H9 (cell line): ENCODE results near the gene PIGW. TPM values are rescaled to one million over a fixed set of nuclear protein-coding genes. Genes with fewer than 3 reads are reported as not detected.
A peak's percentile ranks its signal among the peaks of the same experiment; 100 is the strongest.

Experiments
- DNase-seq: peaks from one replicate; pipeline ENCODE4 v3.0.0-alpha.2; 2017
- H2AFZ ChIP-seq: one replicate; pipeline ENCODE4 v1.6.1; 2013; ENCODE audit warnings: mild to moderate bottlenecking, low read length, control low read depth, moderate library complexity
- H2AK5ac ChIP-seq: 2 replicates; pipeline ENCODE4 v1.6.1; 2013; ENCODE audit warnings: low read length, control low read depth, mixed read lengths; ENCODE audit not compliant: insufficient read length
- H2BK120ac ChIP-seq: one replicate; pipeline ENCODE4 v1.6.1; 2013; ENCODE audit warnings: low read depth, mild to moderate bottlenecking, low read length, control low read depth, inconsistent platforms; ENCODE audit not compliant: poor library complexity, severe bottlenecking
- H2BK12ac ChIP-seq: 2 replicates; pipeline ENCODE4 v1.6.1; 2013; ENCODE audit warnings: low read length, control low read depth, mixed read lengths, low read depth; ENCODE audit not compliant: insufficient read length
- H2BK15ac ChIP-seq: 2 replicates; pipeline ENCODE4 v1.6.1; 2013; ENCODE audit warnings: low read depth, low read length, control low read depth
- H2BK20ac ChIP-seq: one replicate; pipeline ENCODE4 v1.6.1; 2013; ENCODE audit warnings: low read depth, mild to moderate bottlenecking, low read length, control low read depth, inconsistent platforms; ENCODE audit not compliant: poor library complexity, severe bottlenecking
- H2BK5ac ChIP-seq: 2 replicates; pipeline ENCODE4 v1.6.1; 2013; ENCODE audit warnings: low read length, control low read depth, mixed read lengths; ENCODE audit not compliant: insufficient read length
- H3K14ac ChIP-seq: 2 replicates; pipeline ENCODE4 v1.6.1; 2013; ENCODE audit warnings: low read length, control low read depth; ENCODE audit not compliant: insufficient read depth
- H3K18ac ChIP-seq: 2 replicates; pipeline ENCODE4 v1.6.1; 2013; ENCODE audit warnings: low read depth, mild to moderate bottlenecking, mixed read lengths, low read length, control low read depth; ENCODE audit not compliant: insufficient read length
- H3K23ac ChIP-seq: 2 replicates; pipeline ENCODE4 v1.6.1; 2013; ENCODE audit warnings: low read length, control low read depth, mixed read lengths, low read depth; ENCODE audit not compliant: insufficient read length
- H3K23me2 ChIP-seq: 2 replicates; pipeline ENCODE4 v1.6.1; 2013; ENCODE audit warnings: low read depth, mild to moderate bottlenecking, mixed read lengths, low read length, control low read depth; ENCODE audit not compliant: insufficient read length, poor library complexity, severe bottlenecking
- H3K27ac ChIP-seq: 2 replicates; pipeline ENCODE4 v1.5.1; 2013; ENCODE audit warnings: low read length, control low read depth, mixed read lengths, low read depth; ENCODE audit not compliant: insufficient read length
- H3K27me3 ChIP-seq: 2 replicates; pipeline ENCODE4 v1.6.1; 2013; ENCODE audit warnings: low read length, control low read depth, inconsistent platforms; ENCODE audit not compliant: insufficient read depth
- H3K4ac ChIP-seq: 2 replicates; pipeline ENCODE4 v1.6.1; 2013; ENCODE audit warnings: low read depth, mild to moderate bottlenecking, control low read depth, inconsistent platforms, low read length, moderate library complexity
- H3K4me1 ChIP-seq: 2 replicates; pipeline ENCODE4 v1.6.1; 2013; ENCODE audit warnings: low read length, control low read depth, inconsistent platforms; ENCODE audit not compliant: insufficient read depth
- H3K4me2 ChIP-seq: 2 replicates; pipeline ENCODE4 v1.6.1; 2013; ENCODE audit warnings: low read length, control low read depth, mixed read lengths; ENCODE audit not compliant: insufficient read length, insufficient read depth
- H3K56ac ChIP-seq: 2 replicates; pipeline ENCODE4 v1.6.1; 2013; ENCODE audit warnings: low read depth, mild to moderate bottlenecking, mixed read lengths, low read length, control low read depth; ENCODE audit not compliant: insufficient read length
- H3K79me1 ChIP-seq: 2 replicates; pipeline ENCODE4 v1.6.1; 2013; ENCODE audit warnings: low read depth, mild to moderate bottlenecking, moderate library complexity, low read length, control low read depth, inconsistent platforms; ENCODE audit not compliant: insufficient read depth, poor library complexity, severe bottlenecking
- H3K79me2 ChIP-seq: 2 replicates; pipeline ENCODE4 v1.6.1; 2013; ENCODE audit warnings: low read length, control low read depth, inconsistent platforms; ENCODE audit not compliant: insufficient read depth
- H3K9ac ChIP-seq: 2 replicates; pipeline ENCODE4 v1.6.1; 2013; ENCODE audit warnings: low read length, control low read depth, mixed read lengths; ENCODE audit not compliant: insufficient read length; ENCODE audit errors: extremely low read depth
- H3K9me3 ChIP-seq: one replicate; pipeline ENCODE4 v1.6.1; 2013; ENCODE audit warnings: low read depth, low read length, inconsistent platforms; ENCODE audit not compliant: control insufficient read depth
- H3T11ph ChIP-seq: one replicate; pipeline ENCODE4 v1.6.1; 2013; ENCODE audit warnings: mild to moderate bottlenecking, low read length, control low read depth, inconsistent platforms
- H4K20me1 ChIP-seq: one replicate; pipeline ENCODE4 v1.6.1; 2013; ENCODE audit not compliant: control insufficient read depth, insufficient read length, insufficient read depth
- H4K5ac ChIP-seq: 2 replicates; pipeline ENCODE4 v1.6.1; 2013; ENCODE audit warnings: low read depth, mild to moderate bottlenecking, mixed read lengths, low read length, control low read depth; ENCODE audit not compliant: insufficient read length
- H4K8ac ChIP-seq: replicated peaks from 2 replicates; pipeline ENCODE4 v1.6.1; 2013; ENCODE audit warnings: low read length, control low read depth, mixed read lengths, low read depth; ENCODE audit not compliant: insufficient read length
- H4K91ac ChIP-seq: 2 replicates; pipeline ENCODE4 v1.6.1; 2013; ENCODE audit warnings: low read depth, mild to moderate bottlenecking, moderate library complexity, mixed read lengths, low read length, control low read depth; ENCODE audit not compliant: insufficient read length
- H3K27ac Mint-ChIP-seq, 3 experiments: 2 replicates in 2 of 3; 3 replicates in 1 of 3; pipeline ENCODE4 v1.8.0; 2020 to 2021; ENCODE audit warnings: mixed read lengths in 3 of 3, mild to moderate bottlenecking in 1 of 3, moderate library complexity in 1 of 3
- H3K27me3 Mint-ChIP-seq: 2 replicates; pipeline ENCODE4 v1.8.0; 2021; ENCODE audit warnings: low read depth, mild to moderate bottlenecking, moderate library complexity, mixed read lengths
- H3K36me3 Mint-ChIP-seq, 3 experiments: 2 replicates in 2 of 3; 3 replicates in 1 of 3; pipeline ENCODE4 v1.8.0; 2020 to 2021; ENCODE audit warnings: low read depth in 3 of 3, mixed read lengths in 3 of 3; ENCODE audit not compliant: insufficient read depth in 1 of 3
- H3K4me1 Mint-ChIP-seq, 2 experiments: 2 replicates each; pipeline ENCODE4 v1.8.0; 2020; ENCODE audit warnings: mixed read lengths in 2 of 2
- H3K4me3 Mint-ChIP-seq, 2 experiments: 2 replicates in 1 of 2; 3 replicates in 1 of 2; pipeline ENCODE4 v1.8.0; 2020 to 2021; ENCODE audit warnings: mild to moderate bottlenecking in 2 of 2, mixed read lengths in 2 of 2, moderate library complexity in 1 of 2
- H3K9me3 Mint-ChIP-seq, 2 experiments: 2 replicates in 1 of 2; 3 replicates in 1 of 2; pipeline ENCODE4 v1.8.0; 2020; ENCODE audit warnings: mild to moderate bottlenecking in 2 of 2, mixed read lengths in 2 of 2, moderate library complexity in 1 of 2
- CTCF ChIP-seq: fragments of 200-600 bp; sonication (generic); conservative IDR thresholded peaks from 3 replicates; pipeline ENCODE4 v1.8.0; 2021; ENCODE audit warnings: antibody characterized with exemption, mild to moderate bottlenecking
- WGBS: extraction: QIAGEN DNeasy Blood & Tissue Kit; methylation state at CpG from one replicate; pipeline ENCODE4 v1.1.7; 2013; ENCODE audit warnings: missing lambda C conversion rate, low lambda C conversion rate, mixed read lengths; ENCODE audit not compliant: insufficient read length; ENCODE audit errors: extremely low coverage; 5-methylcytosine and 5-hydroxymethylcytosine counted together
- total RNA-seq: library from RNA; stranded (reverse); gene quantifications from 2 replicates; pipeline ENCODE4 v1.2.1, GENCODE V29; 2021

Gene PIGW
- total RNA-seq, 1 experiment from 2014 or later: 26.2 TPM

GRCh38 chr17:36544044-36544306, 9.2 kb downstream of the PIGW start:
- Histone ChIP-seq H2AFZ (no peak overlapping the region), H4K8ac (no peak overlapping the region), H3K23me2 (peaks cover 5% of the 10 kb centered on the region), H2AK5ac (no peak overlapping the region), H3K18ac (no peak overlapping the region), H4K20me1 (no peaks in the 10 kb centered on the region), H2BK15ac (no peak overlapping the region), H2BK120ac (no peak overlapping the region), H3K4ac (no peak overlapping the region), H2BK12ac (no peak overlapping the region), H3K79me2 (peaks cover 13% of the 10 kb centered on the region; the same call in 1 of the 2 replicates), H3K27ac (no peak overlapping the region), H3K79me1 (no peaks in the 10 kb centered on the region), H2BK5ac (no peak overlapping the region), H4K91ac (no peak overlapping the region), H3K9ac (peak overlapping the region; percentile 70), H3K56ac (no peak overlapping the region), H3K14ac (no peak overlapping the region), H3T11ph (no peak overlapping the region), H4K5ac (no peak overlapping the region), H3K9me3 (no peaks in the 10 kb centered on the region), H3K4me1 (no peaks in the 10 kb centered on the region), H3K27me3 (no peaks in the 10 kb centered on the region), H3K4me2 (peak overlapping the region; percentile 65), H3K23ac (no peak overlapping the region), H2BK20ac (no peak overlapping the region)
- H3K36me3 Mint-ChIP-seq: peaks cover 0 to 9% (median 2%) of the 10 kb centered on the region in 3 experiments; a peak in 6 of 7 replicates
- H3K27ac Mint-ChIP-seq: peak overlapping the region; percentile 91 to 97 (median 91)
- H3K27me3 Mint-ChIP-seq: no peaks in the 10 kb centered on the region
- H3K4me1 Mint-ChIP-seq: peaks cover 15 to 18% of the 10 kb centered on the region in 2 experiments
- peak; percentile 66 for DNase-seq
- no CpG with 5 or more reads among the region's 10 CpGs for WGBS
- no peak for TF ChIP-seq CTCF
- peak overlapping the region; percentile 87 to 97 for H3K4me3 Mint-ChIP-seq
- no peaks in the 10 kb centered on the region for H3K9me3 Mint-ChIP-seq
